MM.1S (cell line): ENCODE results near the gene MCRIP1.

Experiments used
- DNase-seq: peaks from one replicate; pipeline ENCODE4 v3.0.0-alpha.2; 2015
- H2AFZ ChIP-seq: fragments of 300-600 bp; sonication (generic); 2 replicates; pipeline ENCODE4 v1.6.0; 2016; ENCODE audit warnings: antibody characterized with exemption, low read length
- H3F3A ChIP-seq: fragments of 300-600 bp; sonication (generic); 2 replicates; pipeline ENCODE4 v1.6.1; 2016; ENCODE audit warnings: mild to moderate bottlenecking, antibody characterized with exemption, low read length, moderate library complexity, mixed read lengths; ENCODE audit not compliant: insufficient read depth
- H3K27ac ChIP-seq: fragments of 300-600 bp; sonication (generic); 2 replicates; pipeline ENCODE4 v1.5.1; 2016; ENCODE audit warnings: mild to moderate bottlenecking, low read length
- H3K27me3 ChIP-seq: fragments of 300-600 bp; sonication (generic); replicated peaks from 2 replicates; pipeline ENCODE4 v1.6.0; 2016; ENCODE audit warnings: low read length; ENCODE audit not compliant: insufficient read depth
- H3K36me3 ChIP-seq: fragments of 300-600 bp; sonication (generic); replicated peaks from 2 replicates; pipeline ENCODE4 v1.6.1; 2016; ENCODE audit warnings: mild to moderate bottlenecking, low read length, mixed read lengths; ENCODE audit not compliant: insufficient read depth
- H3K4me1 ChIP-seq: fragments of 300-600 bp; sonication (generic); 2 replicates; pipeline ENCODE4 v1.6.1; 2016; ENCODE audit warnings: low read length, mixed read lengths
- H3K4me2 ChIP-seq: fragments of 300-600 bp; sonication (generic); 2 replicates; pipeline ENCODE4 v1.6.0; 2016; ENCODE audit warnings: low read depth, low read length
- H3K4me3 ChIP-seq: fragments of 300-600 bp; sonication (generic); 2 replicates; pipeline ENCODE4 v1.5.1; 2016; ENCODE audit warnings: low read length, mixed read lengths
- H3K79me2 ChIP-seq: fragments of 300-600 bp; sonication (generic); 2 replicates; pipeline ENCODE4 v1.6.1; 2016; ENCODE audit warnings: mixed run types, low read length, mixed read lengths
- H3K9ac ChIP-seq: fragments of 300-600 bp; sonication (generic); 2 replicates; pipeline ENCODE4 v1.6.1; 2016; ENCODE audit warnings: low read length, mixed read lengths
- H3K9me2 ChIP-seq: fragments of 300-600 bp; sonication (generic); replicated peaks from 2 replicates; pipeline ENCODE4 v1.6.1; 2016; ENCODE audit warnings: mild to moderate bottlenecking, low read length, mixed read lengths; ENCODE audit not compliant: insufficient read depth
- H3K9me3 ChIP-seq: fragments of 300-600 bp; sonication (generic); replicated peaks from 2 replicates; pipeline ENCODE4 v1.6.1; 2016; ENCODE audit warnings: mild to moderate bottlenecking, low read length, mixed read lengths; ENCODE audit not compliant: insufficient read depth
- H4K20me1 ChIP-seq: fragments of 300-600 bp; sonication (generic); 2 replicates; pipeline ENCODE4 v1.6.1; 2016; ENCODE audit warnings: mild to moderate bottlenecking, low read length, moderate library complexity, mixed read lengths; ENCODE audit not compliant: insufficient read depth
- EZH2 ChIP-seq: fragments of 300-600 bp; sonication (generic); optimal IDR thresholded peaks from 2 replicates; pipeline ENCODE3; 2017; ENCODE audit warnings: low read depth, mild to moderate bottlenecking, antibody characterized with exemption, low read length, mixed read lengths
- EZH2phosphoT487 ChIP-seq: fragments of 300-600 bp; sonication (generic); IDR thresholded peaks from 2 replicates; pipeline ENCODE4 v1.6.1; 2018; ENCODE audit warnings: antibody characterized with exemption, low read length
- TF ChIP-seq, protein P1 (sequence below): fragments of 300-600 bp; sonication (generic); IDR thresholded peaks from 2 replicates; pipeline ENCODE4 v1.5.1; 2016; ENCODE audit warnings: antibody characterized with exemption, low read length, mixed read lengths

The MCRIP1 gene

DNA sequence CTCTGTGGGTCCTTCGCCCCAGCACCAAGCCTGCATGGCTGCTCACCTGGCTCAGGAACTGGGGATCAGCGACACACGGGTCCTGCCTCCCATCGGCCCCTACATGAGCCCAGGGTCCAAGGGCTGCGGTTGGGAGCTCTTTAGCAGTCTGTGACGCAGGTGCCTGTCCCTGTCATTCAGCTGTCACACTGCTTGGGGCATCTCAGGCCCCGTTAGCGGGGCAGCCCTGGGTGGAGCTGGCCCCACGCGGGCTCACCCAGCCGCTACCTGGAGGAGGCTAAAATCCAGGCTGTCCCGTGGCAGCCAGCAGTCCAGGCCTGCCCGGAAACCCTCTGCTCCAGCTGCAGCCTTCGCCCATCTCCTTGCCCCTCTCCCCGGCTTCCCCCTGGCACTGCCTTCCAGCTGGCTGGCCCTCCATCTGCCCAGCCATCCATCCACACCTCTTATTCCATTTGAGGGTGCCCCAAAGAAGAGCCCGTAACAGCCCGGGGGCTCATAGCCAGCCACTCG, 25.8 kb downstream of the MCRIP1 start:
- TF ChIP-seq EZH2: no peak
- TF ChIP-seq EZH2phosphoT487: no peak
- TF ChIP-seq, protein P1, sequence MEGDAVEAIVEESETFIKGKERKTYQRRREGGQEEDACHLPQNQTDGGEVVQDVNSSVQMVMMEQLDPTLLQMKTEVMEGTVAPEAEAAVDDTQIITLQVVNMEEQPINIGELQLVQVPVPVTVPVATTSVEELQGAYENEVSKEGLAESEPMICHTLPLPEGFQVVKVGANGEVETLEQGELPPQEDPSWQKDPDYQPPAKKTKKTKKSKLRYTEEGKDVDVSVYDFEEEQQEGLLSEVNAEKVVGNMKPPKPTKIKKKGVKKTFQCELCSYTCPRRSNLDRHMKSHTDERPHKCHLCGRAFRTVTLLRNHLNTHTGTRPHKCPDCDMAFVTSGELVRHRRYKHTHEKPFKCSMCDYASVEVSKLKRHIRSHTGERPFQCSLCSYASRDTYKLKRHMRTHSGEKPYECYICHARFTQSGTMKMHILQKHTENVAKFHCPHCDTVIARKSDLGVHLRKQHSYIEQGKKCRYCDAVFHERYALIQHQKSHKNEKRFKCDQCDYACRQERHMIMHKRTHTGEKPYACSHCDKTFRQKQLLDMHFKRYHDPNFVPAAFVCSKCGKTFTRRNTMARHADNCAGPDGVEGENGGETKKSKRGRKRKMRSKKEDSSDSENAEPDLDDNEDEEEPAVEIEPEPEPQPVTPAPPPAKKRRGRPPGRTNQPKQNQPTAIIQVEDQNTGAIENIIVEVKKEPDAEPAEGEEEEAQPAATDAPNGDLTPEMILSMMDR: no peak
- Histone ChIP-seq H3K79me2 (no peaks in the 10 kb centered on the region), H3K9me2 (no peaks in the 10 kb centered on the region), H2AFZ (no peak overlapping the region), H3K27ac (no peak overlapping the region), H3K9ac (no peak overlapping the region), H3F3A (no peaks in the 10 kb centered on the region), H4K20me1 (no peaks in the 10 kb centered on the region), H3K4me2 (no peak overlapping the region), H3K4me1 (no peaks in the 10 kb centered on the region), H3K36me3 (no peaks in the 10 kb centered on the region), H3K4me3 (no peak overlapping the region), H3K9me3 (no peaks in the 10 kb centered on the region), H3K27me3 (peaks cover 94% of the 10 kb centered on the region)
- no peak for DNase-seq

DNA sequence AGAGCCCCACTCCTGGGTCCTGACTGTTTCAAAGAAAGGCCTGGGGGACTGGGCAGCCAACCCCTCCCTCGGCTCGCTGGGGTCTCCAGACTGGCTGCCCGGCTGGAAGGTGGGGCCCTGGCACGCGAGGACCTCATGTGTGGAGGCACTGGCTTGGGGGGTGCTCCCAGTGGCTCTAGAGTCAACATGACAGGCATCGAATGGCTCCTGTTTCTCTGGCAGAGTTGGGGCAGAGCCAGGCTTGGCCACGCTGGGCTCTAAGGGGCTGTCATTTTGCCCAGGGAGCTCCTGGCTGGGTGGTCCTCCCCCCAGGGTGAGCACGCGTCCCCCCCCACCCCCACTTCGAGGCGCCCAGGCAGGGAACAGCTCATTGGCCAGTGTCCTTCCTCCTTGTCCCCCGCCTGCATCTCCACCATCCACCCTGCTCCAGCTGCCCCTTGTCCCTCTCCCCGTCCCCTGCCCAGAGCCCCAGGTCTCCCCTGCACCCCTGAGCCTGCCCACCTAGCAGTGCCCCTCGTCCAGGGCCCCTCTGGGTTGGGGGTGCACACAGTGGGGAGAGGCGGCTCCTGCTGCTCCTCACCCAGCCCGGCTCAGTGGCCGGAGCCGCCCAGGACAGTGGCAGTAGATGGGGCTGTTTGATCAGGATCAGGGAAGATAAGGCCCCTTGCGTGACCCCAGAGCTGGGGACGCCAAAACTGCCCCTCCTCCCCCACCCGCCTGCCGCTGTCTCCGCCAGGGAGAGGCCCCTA, 26.5 kb downstream of the MCRIP1 start:
- H3K4me3 ChIP-seq: no peak overlapping the region
- H3K27ac ChIP-seq: no peak overlapping the region
- no peaks in the 10 kb centered on the region for H4K20me1 ChIP-seq
- no peaks in the 10 kb centered on the region for H3K9me3 ChIP-seq
- TF ChIP-seq, protein P1: no peak
- H3K4me2 ChIP-seq: no peak overlapping the region
- H3K9me2 ChIP-seq: no peaks in the 10 kb centered on the region
- H2AFZ ChIP-seq: no peak overlapping the region
- no peak for DNase-seq
- no peaks in the 10 kb centered on the region for H3K4me1 ChIP-seq
- H3K79me2 ChIP-seq: no peaks in the 10 kb centered on the region
- H3K36me3 ChIP-seq: no peaks in the 10 kb centered on the region
- no peak overlapping the region for H3K9ac ChIP-seq
- no peaks in the 10 kb centered on the region for H3F3A ChIP-seq
- peaks cover 94% of the 10 kb centered on the region for H3K27me3 ChIP-seq

DNA sequence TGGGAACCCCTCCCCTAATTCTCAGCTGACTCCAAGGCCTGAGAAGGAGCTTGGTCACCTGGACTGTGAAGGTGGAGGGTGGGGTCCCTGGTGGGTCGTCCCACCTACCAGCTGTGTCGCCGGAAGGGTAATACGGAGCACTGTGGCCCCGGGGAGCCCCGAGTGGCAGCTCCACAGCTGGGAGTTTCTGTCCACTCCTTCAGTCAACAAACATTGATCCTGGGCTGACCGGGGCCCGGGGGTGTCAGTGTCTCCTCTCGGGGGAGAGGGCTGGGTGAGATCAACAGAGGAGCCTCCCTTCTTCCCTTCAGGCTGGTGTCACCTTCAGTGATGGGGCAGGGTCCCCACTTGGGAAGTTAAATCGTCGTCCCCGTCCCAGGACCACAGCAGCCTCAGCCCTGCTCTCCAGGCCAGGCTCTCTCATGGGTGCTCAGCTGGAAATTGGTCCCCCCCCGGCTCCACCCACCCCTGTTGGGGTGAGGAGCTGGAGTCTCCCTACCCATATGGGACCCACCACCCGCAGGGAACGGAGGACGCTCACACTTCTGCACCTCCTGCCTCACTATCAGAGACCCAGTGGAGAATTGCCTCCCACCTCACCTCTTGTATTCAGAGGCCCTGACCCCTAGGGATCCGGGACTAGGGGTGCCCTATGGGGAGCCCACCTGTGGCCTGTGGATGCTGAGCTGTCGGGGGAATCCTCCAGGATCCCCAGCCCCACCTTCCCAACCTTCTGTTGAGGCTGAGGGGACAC, 27.2 kb downstream of the MCRIP1 start:
- H3K4me3 ChIP-seq: no peak overlapping the region
- H3K27me3 ChIP-seq: peaks cover 94% of the 10 kb centered on the region
- no peak overlapping the region for H3K27ac ChIP-seq
- no peaks in the 10 kb centered on the region for H3K79me2 ChIP-seq
- no peaks in the 10 kb centered on the region for H3K36me3 ChIP-seq
- no peak for DNase-seq
- H4K20me1 ChIP-seq: no peaks in the 10 kb centered on the region
- H3F3A ChIP-seq: no peaks in the 10 kb centered on the region
- H3K9me2 ChIP-seq: no peaks in the 10 kb centered on the region
- H3K4me1 ChIP-seq: no peaks in the 10 kb centered on the region
- no peak overlapping the region for H2AFZ ChIP-seq
- no peak overlapping the region for H3K4me2 ChIP-seq
- no peak for TF ChIP-seq EZH2
- TF ChIP-seq EZH2phosphoT487: no peak
- TF ChIP-seq, protein P1: no peak
- H3K9me3 ChIP-seq: no peaks in the 10 kb centered on the region
- no peak overlapping the region for H3K9ac ChIP-seq
